ENCODE measurements around the gene ERV3-1.
A peak's percentile ranks its signal among the peaks of the same experiment; 100 is the strongest.
"Not testable (repeated sequence)": the region's sequence is repeated elsewhere in the genome, so short reads cannot be mapped to it uniquely, and the experiment has no call there.

The ERV3-1 gene

GRCh38 chr7:65020978-65021377, 14.5 kb upstream of the ERV3-1 start:
- H3K4me1 ChIP-seq (ENCODE audit: control extremely low read depth in 1 of 4, control insufficient read depth in 4 of 4, insufficient read depth in 4 of 4, low read length in 3 of 4); H3K27me3 ChIP-seq (replicated peaks in 2 of 5; ENCODE audit: control insufficient read depth in 4 of 5, insufficient read depth in 5 of 5, low read length in 4 of 5); H3K36me3 ChIP-seq (ENCODE audit: control insufficient read depth in 4 of 4, insufficient read depth in 4 of 4, low read length in 3 of 4); H3K4me3 ChIP-seq (ENCODE audit: control insufficient read depth in 1 of 7, extremely low read depth in 1 of 7, insufficient read depth in 4 of 7, low read depth in 2 of 7, low read length in 6 of 7); H3K27ac ChIP-seq (ENCODE audit: insufficient read depth in 1 of 2, low read depth in 1 of 2, low read length in 2 of 2, poor library complexity in 1 of 2, severe bottlenecking in 2 of 2); CTCF ChIA-PET; H3K9me3 ChIP-seq (ENCODE audit: control extremely low read depth in 1 of 5, control insufficient read depth in 4 of 5, insufficient read depth in 2 of 5, low read depth in 1 of 5, low read length in 4 of 5); DNase-seq: not testable (repeated sequence)
- no CpG with 5 or more reads among the region's 3 CpGs for WGBS (ENCODE audit: insufficient coverage)
- POLR2A ChIA-PET = interaction anchor here (0.6 kb wide), 1 partner anchor 27 kb away, joined by 3 read pairs; no protein-coding TSS in a partner anchor

- 100% methylated on average over 3 of the region's 7 CpGs for WGBS (ENCODE audit: insufficient coverage)
- CTCF ChIA-PET, DNase-seq: not testable (repeated sequence)
Measured at GRCh38 chr7:65009881-65010280, 3.4 kb upstream of the ERV3-1 start.

GRCh38 chr7:65009394-65009793, 2.9 kb upstream of the ERV3-1 start:
- H3K36me3 ChIP-seq (ENCODE audit: control insufficient read depth in 4 of 4, insufficient read depth in 4 of 4, low read length in 3 of 4); H3K9me3 ChIP-seq (ENCODE audit: control extremely low read depth in 1 of 5, control insufficient read depth in 4 of 5, insufficient read depth in 2 of 5, low read depth in 1 of 5, low read length in 4 of 5); CTCF ChIA-PET; POLR2A ChIA-PET; H3K27me3 ChIP-seq (replicated peaks in 2 of 5; ENCODE audit: control insufficient read depth in 4 of 5, insufficient read depth in 5 of 5, low read length in 4 of 5); H3K27ac ChIP-seq (ENCODE audit: insufficient read depth in 1 of 2, low read depth in 1 of 2, low read length in 2 of 2, poor library complexity in 1 of 2, severe bottlenecking in 2 of 2); DNase-seq; H3K4me3 ChIP-seq (ENCODE audit: control insufficient read depth in 1 of 7, extremely low read depth in 1 of 7, insufficient read depth in 4 of 7, low read depth in 2 of 7, low read length in 6 of 7): not testable (repeated sequence)
- 100% methylated on average over 2 of the region's 2 CpGs for WGBS (ENCODE audit: insufficient coverage)
- H3K4me1 ChIP-seq (ENCODE audit: control extremely low read depth in 1 of 4, control insufficient read depth in 4 of 4, insufficient read depth in 4 of 4, low read length in 3 of 4) = peaks cover 3 to 14% (median 10%) of the 10 kb centered on the region in 4 experiments

More at GRCh38 chr7:65009881-65010280, 3.4 kb upstream of the ERV3-1 start:
- H3K27ac ChIP-seq (ENCODE audit: insufficient read depth in 1 of 2, low read depth in 1 of 2, low read length in 2 of 2, poor library complexity in 1 of 2, severe bottlenecking in 2 of 2); H3K36me3 ChIP-seq (ENCODE audit: control insufficient read depth in 4 of 4, insufficient read depth in 4 of 4, low read length in 3 of 4); H3K9me3 ChIP-seq (ENCODE audit: control extremely low read depth in 1 of 5, control insufficient read depth in 4 of 5, insufficient read depth in 2 of 5, low read depth in 1 of 5, low read length in 4 of 5); POLR2A ChIA-PET; H3K27me3 ChIP-seq (replicated peaks in 2 of 5; ENCODE audit: control insufficient read depth in 4 of 5, insufficient read depth in 5 of 5, low read length in 4 of 5); H3K4me3 ChIP-seq (ENCODE audit: control insufficient read depth in 1 of 7, extremely low read depth in 1 of 7, insufficient read depth in 4 of 7, low read depth in 2 of 7, low read length in 6 of 7): not testable (repeated sequence)
- peaks cover 3 to 14% (median 10%) of the 10 kb centered on the region in 4 experiments for H3K4me1 ChIP-seq (ENCODE audit: control extremely low read depth in 1 of 4, control insufficient read depth in 4 of 4, insufficient read depth in 4 of 4, low read length in 3 of 4)

GRCh38 chr7:65007036-65007435, 549 bp upstream of the ERV3-1 start:
- peak; percentile 21 to 86 (median 75) for DNase-seq
- peak overlapping the region in 1 of 2 experiments; percentile 92 for H3K27ac ChIP-seq (ENCODE audit: insufficient read depth in 1 of 2, low read depth in 1 of 2, low read length in 2 of 2, poor library complexity in 1 of 2, severe bottlenecking in 2 of 2)
- CTCF ChIA-PET = interaction anchor here (1.5 to 2.0 kb wide), 2 partner anchors 9 to 31 kb away, joined by 3 to 7 read pairs; no protein-coding TSS in a partner anchor

GRCh38 chr7:65004575-65004974, 1.9 kb downstream of the ERV3-1 start:
- peaks cover 6 to 23% (median 14%) of the 10 kb centered on the region in 4 experiments for H3K4me1 ChIP-seq (ENCODE audit: control extremely low read depth in 1 of 4, control insufficient read depth in 4 of 4, insufficient read depth in 4 of 4, low read length in 3 of 4)
- no peak overlapping the region for H3K27ac ChIP-seq (ENCODE audit: insufficient read depth in 1 of 2, low read depth in 1 of 2, low read length in 2 of 2, poor library complexity in 1 of 2, severe bottlenecking in 2 of 2)
- H3K27me3 ChIP-seq (replicated peaks in 2 of 5; ENCODE audit: control insufficient read depth in 4 of 5, insufficient read depth in 5 of 5, low read length in 4 of 5) = no peaks in the 10 kb centered on the region
- DNase-seq = no peak
- CTCF ChIA-PET = no interaction called here
- H3K4me3 ChIP-seq (ENCODE audit: control insufficient read depth in 1 of 7, extremely low read depth in 1 of 7, insufficient read depth in 4 of 7, low read depth in 2 of 7, low read length in 6 of 7) = peak overlapping the region in 2 of 7 experiments; percentile 42 to 91
- peaks cover 6 to 33% (median 29%) of the 10 kb centered on the region in 4 experiments for H3K36me3 ChIP-seq (ENCODE audit: control insufficient read depth in 4 of 4, insufficient read depth in 4 of 4, low read length in 3 of 4)
- WGBS (ENCODE audit: insufficient coverage) = 100% methylated on average over 1 of the region's 1 CpG
- POLR2A ChIA-PET = no interaction called here
- H3K9me3 ChIP-seq (ENCODE audit: control extremely low read depth in 1 of 5, control insufficient read depth in 4 of 5, insufficient read depth in 2 of 5, low read depth in 1 of 5, low read length in 4 of 5) = peaks cover 4 to 43% (median 23%) of the 10 kb centered on the region in 5 experiments

More at GRCh38 chr7:65007036-65007435, 549 bp upstream of the ERV3-1 start:
- H3K27me3 ChIP-seq (replicated peaks in 2 of 5; ENCODE audit: control insufficient read depth in 4 of 5, insufficient read depth in 5 of 5, low read length in 4 of 5) = not testable (repeated sequence)
- Histone ChIP-seq H3K36me3 (ENCODE audit: control insufficient read depth in 4 of 4, insufficient read depth in 4 of 4, low read length in 3 of 4) (peaks cover 0 to 21% (median 19%) of the 10 kb centered on the region in 4 experiments), H3K4me1 (ENCODE audit: control extremely low read depth in 1 of 4, control insufficient read depth in 4 of 4, insufficient read depth in 4 of 4, low read length in 3 of 4) (peaks cover 3 to 14% (median 10%) of the 10 kb centered on the region in 4 experiments), H3K4me3 (ENCODE audit: control insufficient read depth in 1 of 7, extremely low read depth in 1 of 7, insufficient read depth in 4 of 7, low read depth in 2 of 7, low read length in 6 of 7) (peak overlapping the region in 6 of 7 experiments; percentile 89 to 95 (median 94)), H3K9me3 (ENCODE audit: control extremely low read depth in 1 of 5, control insufficient read depth in 4 of 5, insufficient read depth in 2 of 5, low read depth in 1 of 5, low read length in 4 of 5) (peaks cover 1 to 27% (median 13%) of the 10 kb centered on the region in 5 experiments)
- WGBS (ENCODE audit: insufficient coverage) = 40% methylated on average over 1 of the region's 4 CpGs
- POLR2A ChIA-PET = interaction anchor here (0.6 to 0.8 kb wide), 2 partner anchors 32 to 47 kb away, joined by 3 to 4 read pairs; no protein-coding TSS in a partner anchor

GRCh38 chr7:65002972-65003585, 3.4 kb downstream of the ERV3-1 start:
- Histone ChIP-seq H3K4me1 (ENCODE audit: control extremely low read depth in 1 of 4, control insufficient read depth in 4 of 4, insufficient read depth in 4 of 4, low read length in 3 of 4) (peaks cover 6 to 31% (median 19%) of the 10 kb centered on the region in 4 experiments), H3K9me3 (ENCODE audit: control extremely low read depth in 1 of 5, control insufficient read depth in 4 of 5, insufficient read depth in 2 of 5, low read depth in 1 of 5, low read length in 4 of 5) (peaks cover 4 to 56% (median 36%) of the 10 kb centered on the region in 5 experiments), H3K4me3 (ENCODE audit: control insufficient read depth in 1 of 7, extremely low read depth in 1 of 7, insufficient read depth in 4 of 7, low read depth in 2 of 7, low read length in 6 of 7) (no peak overlapping the region), H3K36me3 (ENCODE audit: control insufficient read depth in 4 of 4, insufficient read depth in 4 of 4, low read length in 3 of 4) (peaks cover 6 to 45% (median 37%) of the 10 kb centered on the region in 4 experiments), H3K27me3 (replicated peaks in 2 of 5; ENCODE audit: control insufficient read depth in 4 of 5, insufficient read depth in 5 of 5, low read length in 4 of 5) (no peaks in the 10 kb centered on the region), H3K27ac (ENCODE audit: insufficient read depth in 1 of 2, low read depth in 1 of 2, low read length in 2 of 2, poor library complexity in 1 of 2, severe bottlenecking in 2 of 2) (no peak overlapping the region)
- WGBS (ENCODE audit: insufficient coverage) = no CpG with 5 or more reads among the region's 2 CpGs
- ChIA-PET POLR2A (no interaction called here), CTCF (interaction anchor here (1.9 kb wide), 1 partner anchor 52 kb away, joined by 6 read pairs; no protein-coding TSS in a partner anchor)
- no peak for DNase-seq

GRCh38 chr7:65001291-65001814, 5.1 kb downstream of the ERV3-1 start:
- Histone ChIP-seq H3K4me3 (ENCODE audit: control insufficient read depth in 1 of 7, extremely low read depth in 1 of 7, insufficient read depth in 4 of 7, low read depth in 2 of 7, low read length in 6 of 7) (peak overlapping the region in 2 of 7 experiments; percentile 19 to 30), H3K36me3 (ENCODE audit: control insufficient read depth in 4 of 4, insufficient read depth in 4 of 4, low read length in 3 of 4) (peaks cover 6 to 58% (median 42%) of the 10 kb centered on the region in 4 experiments), H3K9me3 (ENCODE audit: control extremely low read depth in 1 of 5, control insufficient read depth in 4 of 5, insufficient read depth in 2 of 5, low read depth in 1 of 5, low read length in 4 of 5) (peaks cover 4 to 72% (median 53%) of the 10 kb centered on the region in 5 experiments), H3K27ac (ENCODE audit: insufficient read depth in 1 of 2, low read depth in 1 of 2, low read length in 2 of 2, poor library complexity in 1 of 2, severe bottlenecking in 2 of 2) (no peak overlapping the region), H3K27me3 (replicated peaks in 2 of 5; ENCODE audit: control insufficient read depth in 4 of 5, insufficient read depth in 5 of 5, low read length in 4 of 5) (no peaks in the 10 kb centered on the region), H3K4me1 (ENCODE audit: control extremely low read depth in 1 of 4, control insufficient read depth in 4 of 4, insufficient read depth in 4 of 4, low read length in 3 of 4) (peaks cover 5 to 24% (median 14%) of the 10 kb centered on the region in 4 experiments)
- ChIA-PET POLR2A (no interaction called here), CTCF (no interaction called here)
- WGBS (ENCODE audit: insufficient coverage) = 0% methylated on average over 1 of the region's 1 CpG
- DNase-seq = no peak

Data from common myeloid progenitor, CD34-positive (primary cell).